DMS53 (cell line): Measurements from ENCODE around the gene OXT.

Experiments used
- DNase-seq: peaks from one replicate; lab custom pipeline; 2025; lab: John Stamatoyannopoulos, UW

Gene OXT

GRCh38 chr20:3071610-3072529 is at the start of gene OXT:
Gene OXT, plus strand, starts transcription at chr20:3071620. Its CDS starts 36 bp downstream, at chr20:3071656.
- DNase-seq, result no peak

- DNase-seq, result no peak
Observed at GRCh38 chr20:3021777-3022176, 49.6 kb upstream of the OXT start.

DNA sequence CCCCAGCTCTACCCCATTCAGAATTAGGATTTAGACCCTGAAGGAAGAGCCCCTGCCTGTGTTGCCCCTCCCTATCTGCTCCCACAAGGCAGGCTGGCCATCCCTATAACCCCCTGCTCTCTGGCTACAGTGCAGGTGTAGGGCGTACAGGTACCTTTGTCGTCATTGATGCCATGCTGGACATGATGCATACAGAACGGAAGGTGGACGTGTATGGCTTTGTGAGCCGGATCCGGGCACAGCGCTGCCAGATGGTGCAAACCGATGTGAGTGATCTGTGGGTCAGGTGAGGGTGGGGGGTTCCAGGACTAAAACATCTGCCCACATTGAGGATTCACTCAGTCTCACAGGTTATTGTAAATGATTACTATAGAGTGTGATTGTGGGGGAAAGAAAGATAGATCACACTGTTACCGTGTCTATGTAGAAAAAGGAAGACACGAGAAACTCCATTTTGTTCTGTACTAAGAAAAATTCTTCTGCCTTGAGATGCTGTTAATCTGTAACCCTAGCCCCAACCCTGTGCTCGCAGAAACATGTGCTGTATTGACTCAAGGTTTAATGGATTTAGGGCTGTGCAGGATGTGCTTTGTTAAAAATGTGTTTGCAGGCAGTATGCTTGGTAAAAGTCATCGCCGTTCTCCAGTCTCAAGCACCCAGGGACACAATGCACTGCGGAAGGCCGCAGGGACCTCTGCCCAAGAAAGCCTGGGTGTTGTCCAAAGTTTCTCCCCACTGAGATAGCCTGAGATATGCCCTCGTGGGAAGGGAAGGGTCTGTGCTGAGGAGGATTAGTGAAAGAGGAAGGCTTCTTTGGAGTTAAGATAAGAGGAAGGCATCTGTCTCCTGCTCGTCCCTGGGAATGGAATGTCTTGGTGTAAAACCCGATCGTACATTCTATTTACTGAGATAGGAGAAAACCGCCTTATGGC is 48.6 kb upstream of the OXT start:
- peak; percentile 86 for DNase-seq

- DNase-seq, result no peak
Observed at GRCh38 chr20:3027987-3028386, 43.4 kb upstream of the OXT start.

DNA sequence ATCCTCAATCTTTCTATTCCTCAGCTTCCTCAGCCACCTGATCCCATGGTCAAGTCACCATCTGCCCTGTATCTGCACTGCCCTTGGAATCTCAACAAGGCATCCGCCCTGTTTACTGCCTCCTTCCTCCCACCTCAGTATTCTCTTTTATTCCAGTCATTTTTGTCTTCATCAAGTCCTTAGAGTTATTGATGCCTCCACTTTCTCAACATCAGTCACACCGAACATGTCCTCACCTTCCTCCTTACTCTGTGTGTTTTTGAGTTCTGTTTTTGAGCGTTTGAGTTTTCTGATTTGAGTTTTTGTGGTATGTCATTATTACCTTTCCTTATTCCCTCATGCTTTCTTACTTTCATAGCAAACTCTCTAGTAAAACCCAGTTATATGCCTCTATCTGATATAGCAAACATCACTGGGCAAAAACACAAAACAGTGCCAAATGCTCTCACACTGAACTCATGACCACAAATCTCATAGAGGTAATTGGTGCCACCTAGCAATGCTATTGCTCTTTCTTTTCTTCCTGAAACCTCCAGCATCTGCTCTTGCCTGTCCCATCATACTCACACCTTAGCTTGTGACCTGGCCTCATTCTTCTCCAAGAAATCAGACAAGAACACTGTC is 39.8 kb upstream of the OXT start:
- DNase-seq, result no peak

- no peak for DNase-seq
Observed at GRCh38 chr20:3032624-3033023, 38.8 kb upstream of the OXT start.

- DNase-seq, result no peak
Observed at GRCh38 chr20:3037654-3038053, 33.8 kb upstream of the OXT start.

GRCh38 chr20:3038454-3038853 is 33.0 kb upstream of the OXT start:
- DNase-seq, result no peak

- DNase-seq, result no peak
Observed at GRCh38 chr20:3039426-3039825, 32.0 kb upstream of the OXT start.

DNA sequence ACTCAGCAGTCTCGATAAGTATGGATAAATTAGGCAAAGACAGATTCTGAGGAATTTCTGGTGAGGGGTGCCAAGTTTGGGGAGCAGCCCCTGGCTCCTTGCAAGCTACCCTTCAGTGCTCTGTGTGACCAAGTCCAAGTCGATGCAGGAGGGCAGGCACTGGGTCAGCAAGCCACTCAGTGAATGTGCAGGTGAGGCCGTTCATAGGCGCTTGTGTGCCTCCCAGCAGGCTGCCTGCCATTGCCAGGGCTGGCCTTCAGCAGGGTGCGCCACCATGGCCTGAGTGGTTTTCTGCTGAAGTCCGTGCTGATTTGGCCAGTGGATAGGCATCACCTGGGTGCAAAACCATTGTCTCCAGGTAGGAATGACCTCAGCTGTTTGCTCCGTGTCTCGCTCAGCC is 31.3 kb upstream of the OXT start:
- DNase-seq, result no peak

- peak; percentile 92 for DNase-seq
Observed at GRCh38 chr20:3041854-3042409, 29.5 kb upstream of the OXT start.

DNA sequence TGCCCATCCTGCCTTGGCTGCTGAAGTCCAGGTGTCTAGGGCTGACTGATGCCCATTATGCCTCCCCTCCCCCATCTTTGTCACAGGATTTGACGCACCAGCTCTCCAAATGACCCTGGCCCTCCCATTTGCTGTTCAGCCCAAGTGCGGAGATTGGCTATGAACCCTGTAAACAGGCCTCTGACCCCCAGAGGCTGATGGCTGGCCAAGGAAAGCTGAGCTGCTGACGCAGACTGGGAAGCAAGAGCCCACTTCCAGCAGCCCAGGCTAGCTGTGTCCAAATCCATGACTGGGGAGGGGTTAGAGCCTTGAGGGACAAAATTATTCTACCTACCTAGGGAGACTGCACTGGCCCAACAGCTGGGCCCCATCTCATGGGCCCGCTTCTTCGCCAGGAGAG is 28.8 kb upstream of the OXT start:
- DNase-seq, result no peak

DNA sequence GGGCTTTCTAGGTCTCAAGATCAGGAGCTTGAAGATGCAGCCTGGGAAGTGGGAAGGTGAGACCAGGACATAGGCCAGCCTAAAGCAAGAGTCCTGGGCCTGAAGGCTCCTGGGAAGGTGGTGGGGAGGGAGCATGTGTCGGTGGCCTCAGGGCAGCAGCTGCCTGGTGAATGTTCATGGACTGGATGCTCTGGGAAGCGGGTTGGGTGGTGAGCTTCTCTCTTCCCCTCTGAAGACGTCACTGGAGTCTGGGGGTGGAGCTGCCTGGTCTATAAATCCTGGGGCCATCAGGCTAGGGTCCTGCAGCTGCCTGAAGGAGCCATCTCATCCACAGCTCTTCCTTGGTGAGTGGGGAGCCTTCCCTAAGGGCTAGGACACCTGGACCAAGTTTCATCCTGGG is 28.1 kb upstream of the OXT start, which contains the start of gene GNRH2:
Gene GNRH2, plus strand, starts transcription at position 301 of the 400 bp plus-strand sequence. CDS start 793 bp downstream, outside the sequence.
- no peak for DNase-seq

- no peak for DNase-seq
Observed at GRCh38 chr20:3044336-3044965, 27.0 kb upstream of the OXT start.

- peak; percentile 94 for DNase-seq
Observed at GRCh38 chr20:3045042-3045815, 26.2 kb upstream of the OXT start.

GRCh38 chr20:3045816-3046676 is 25.4 kb upstream of the OXT start, which contains the start of gene MRPS26:
Gene MRPS26, plus strand, starts transcription at chr20:3046052. Its CDS starts 17 bp downstream, at chr20:3046069.
- peak; percentile 97 for DNase-seq

DNA sequence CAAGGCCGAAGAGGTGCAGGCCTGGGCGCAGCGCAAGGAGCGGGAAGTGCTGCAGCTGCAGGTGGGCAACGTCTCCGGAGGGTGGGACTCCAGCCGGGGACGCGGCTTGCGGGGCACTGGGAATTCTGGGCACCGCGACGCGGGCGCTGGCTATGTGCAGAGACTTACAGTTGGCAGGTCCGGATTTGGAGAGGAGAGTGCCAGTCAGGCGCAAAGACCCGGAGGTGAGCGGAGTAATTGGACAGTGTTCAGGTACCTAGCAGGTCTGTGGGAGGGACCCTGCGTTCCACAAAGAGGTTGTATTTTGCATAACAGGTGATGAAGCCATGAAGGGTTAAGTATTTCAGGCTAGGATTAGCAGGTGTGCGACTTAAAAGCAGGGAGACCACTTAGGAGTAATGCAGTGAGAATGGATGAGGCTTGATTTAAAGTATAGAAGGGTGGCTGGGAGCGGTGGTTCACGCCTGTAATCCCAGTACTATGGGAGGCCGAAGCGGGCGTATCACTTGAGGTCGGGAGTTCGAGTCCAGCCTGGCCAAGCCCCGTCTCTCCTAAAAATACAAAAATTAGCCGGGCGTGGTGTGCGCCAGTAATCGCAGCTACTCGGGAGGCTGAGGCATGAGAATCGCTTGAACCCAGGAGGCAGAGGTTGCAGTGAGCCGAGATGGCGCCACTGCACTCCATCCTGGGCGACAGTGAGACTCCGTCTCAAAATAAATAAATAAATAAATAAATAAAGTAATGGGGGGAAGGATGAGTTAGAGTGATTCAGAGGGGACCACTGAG is 24.6 kb upstream of the OXT start:
- DNase-seq, result peak; percentile 74
